ENCODE results near the gene XRN1.
A peak's percentile ranks its signal among the peaks of the same experiment; 100 is the strongest.

The XRN1 gene

DNA sequence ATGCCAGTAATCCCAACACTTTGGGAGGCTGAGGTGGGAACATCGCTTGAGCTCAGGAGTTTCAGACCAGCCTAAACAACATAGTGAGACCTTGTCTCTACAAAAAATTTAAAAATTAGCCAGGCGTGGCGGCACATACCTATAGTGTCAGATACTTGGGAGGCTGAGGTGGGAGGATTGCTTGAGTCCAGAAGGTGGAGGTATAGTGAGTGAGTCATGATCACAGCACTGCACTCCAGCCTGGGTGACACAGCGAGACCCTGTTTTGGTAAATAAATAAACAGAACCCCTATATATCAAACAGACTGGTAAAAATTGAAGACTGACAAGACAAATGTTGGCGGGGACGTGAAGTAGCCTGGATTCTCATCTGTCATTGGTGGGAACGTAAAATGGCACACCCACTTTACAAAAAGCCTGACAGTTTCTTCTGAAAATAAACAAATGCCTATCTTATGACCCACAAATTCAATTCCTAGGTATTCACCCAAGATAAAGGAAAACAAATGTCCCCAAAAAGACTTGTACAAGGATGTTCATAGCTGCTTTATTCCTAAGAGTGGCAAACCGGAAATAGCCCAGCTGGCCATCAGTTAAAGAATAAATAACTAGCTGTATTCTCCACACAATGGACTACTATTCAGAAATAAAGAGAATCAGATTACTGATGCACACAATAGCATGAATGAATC, 175.5 kb downstream of the XRN1 start:
- no peak overlapping the region for H3K4me3 ChIP-seq (ENCODE audit: control insufficient read depth, low read depth, low read length)
- no peak for TF ChIP-seq CTCF (conservative IDR thresholded peaks at IDR 0.05; ENCODE audit: control insufficient read depth, insufficient read depth, low read depth, low read length)
- peak; percentile 6 for DNase-seq (ENCODE audit: low read depth)

GRCh38 chr3:142270407-142270806, 177.4 kb downstream of the XRN1 start:
- H3K4me3 ChIP-seq (ENCODE audit: control insufficient read depth, low read depth, low read length), result no peak overlapping the region
- no peak for TF ChIP-seq CTCF (conservative IDR thresholded peaks at IDR 0.05; ENCODE audit: control insufficient read depth, insufficient read depth, low read depth, low read length)
- DNase-seq (ENCODE audit: low read depth), result peak; percentile 8

GRCh38 chr3:142269767-142270166, 178.1 kb downstream of the XRN1 start:
- no peak for TF ChIP-seq CTCF (conservative IDR thresholded peaks at IDR 0.05; ENCODE audit: control insufficient read depth, insufficient read depth, low read depth, low read length)
- no peak for DNase-seq (ENCODE audit: low read depth)
- H3K4me3 ChIP-seq (ENCODE audit: control insufficient read depth, low read depth, low read length), result no peak overlapping the region

DNA sequence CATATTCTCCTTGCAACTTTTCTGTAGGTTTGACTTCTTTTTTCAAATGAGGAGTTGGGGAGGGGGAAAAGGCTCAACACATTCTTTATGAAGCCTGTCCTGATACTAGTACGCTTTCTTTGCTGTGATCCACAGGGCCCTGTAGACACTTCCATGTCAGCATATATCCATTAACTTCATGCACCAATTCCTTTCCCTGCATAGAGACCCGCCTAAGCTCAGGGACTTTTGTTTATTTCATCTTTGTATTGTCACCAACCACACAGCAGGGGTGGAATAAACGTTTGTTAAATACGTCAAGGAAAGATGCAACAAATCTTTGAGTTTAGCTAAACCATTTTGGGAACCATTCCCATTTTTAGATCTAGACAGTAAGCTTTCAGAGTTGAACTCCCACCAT, 179.4 kb downstream of the XRN1 start:
- TF ChIP-seq CTCF (conservative IDR thresholded peaks at IDR 0.05; ENCODE audit: control insufficient read depth, insufficient read depth, low read depth, low read length), result no peak

DNA sequence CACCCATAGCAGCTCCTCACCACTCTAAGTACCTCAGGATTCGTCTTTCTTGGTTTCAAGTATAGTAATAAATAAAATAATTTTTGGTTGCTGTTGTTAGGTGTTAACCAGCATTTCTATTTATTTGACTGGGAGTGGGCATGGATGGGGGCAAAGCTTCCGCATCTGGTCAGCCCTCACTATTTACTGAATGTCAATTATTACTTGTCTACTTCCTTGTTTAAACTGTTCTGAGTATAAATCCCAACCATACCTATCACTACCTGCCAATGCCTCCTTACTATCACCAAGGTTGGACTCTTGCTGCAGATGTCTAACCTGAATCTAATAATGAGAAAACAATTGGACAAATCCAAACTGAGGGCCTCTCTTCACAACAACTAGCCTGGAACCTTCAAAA, 180.6 kb downstream of the XRN1 start:
- DNase-seq (ENCODE audit: low read depth), result no peak
- no peak overlapping the region for H3K4me3 ChIP-seq (ENCODE audit: control insufficient read depth, low read depth, low read length)
- TF ChIP-seq CTCF (conservative IDR thresholded peaks at IDR 0.05; ENCODE audit: control insufficient read depth, insufficient read depth, low read depth, low read length), result no peak

More for the DNA sequence above, 179.4 kb downstream of the XRN1 start:
- no peak overlapping the region for H3K4me3 ChIP-seq (ENCODE audit: control insufficient read depth, low read depth, low read length)
- DNase-seq (ENCODE audit: low read depth), result no peak

- no peak for DNase-seq (ENCODE audit: low read depth)
- no peak for TF ChIP-seq CTCF (conservative IDR thresholded peaks at IDR 0.05; ENCODE audit: control insufficient read depth, insufficient read depth, low read depth, low read length)
- no peak overlapping the region for H3K4me3 ChIP-seq (ENCODE audit: control insufficient read depth, low read depth, low read length)
Observed at GRCh38 chr3:142263112-142263511, 184.7 kb downstream of the XRN1 start.

DNA sequence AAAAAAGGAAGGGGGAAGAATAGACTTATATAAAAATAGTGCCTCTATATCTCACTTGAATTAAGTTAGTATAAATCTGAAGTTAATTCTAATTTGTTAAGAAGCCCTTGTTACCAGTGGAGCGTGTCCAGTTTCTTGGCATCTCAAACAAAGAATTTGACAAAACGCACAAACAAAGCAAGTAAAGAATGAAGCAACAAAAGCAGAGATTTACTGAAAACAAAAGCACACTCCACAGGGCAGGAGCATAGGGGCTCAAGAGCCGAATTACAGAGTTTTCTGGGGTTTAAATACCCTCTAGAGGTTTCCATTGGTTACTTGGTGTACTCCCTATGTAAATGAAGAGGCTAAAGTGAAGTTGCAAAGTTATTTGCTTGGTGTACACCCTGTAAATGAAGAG, 188.5 kb downstream of the XRN1 start:
- TF ChIP-seq CTCF (conservative IDR thresholded peaks at IDR 0.05; ENCODE audit: control insufficient read depth, insufficient read depth, low read depth, low read length), result no peak

More for the DNA sequence above, 188.5 kb downstream of the XRN1 start:
- H3K4me3 ChIP-seq (ENCODE audit: control insufficient read depth, low read depth, low read length), result no peak overlapping the region
- no peak for DNase-seq (ENCODE audit: low read depth)
